Cerebellar cortex (tissue), 1 donor: ENCODE measurements around the gene ZMYND12.
A peak's percentile ranks its signal among the peaks of the same experiment; 100 is the strongest.

Experiments used
- DNase-seq: peaks from one replicate; pipeline ENCODE4 v3.0.0-alpha.2; 2015; ENCODE audit warnings: low spot score

The ZMYND12 gene

GRCh38 chr1:42392255-42392654, 63.6 kb downstream of the ZMYND12 start:
- DNase-seq: no peak

- DNase-seq: no peak
Measured at GRCh38 chr1:42386051-42386450, 69.8 kb downstream of the ZMYND12 start.

- DNase-seq: no peak
Measured at GRCh38 chr1:42385283-42385682, 70.5 kb downstream of the ZMYND12 start.

- DNase-seq: peak; percentile 29
Measured at GRCh38 chr1:42381280-42381673, 74.5 kb downstream of the ZMYND12 start.

GRCh38 chr1:42380586-42381279, 75.1 kb downstream of the ZMYND12 start, which contains the start of gene RIMKLA:
Gene RIMKLA (plus strand): TSS chr1:42380792. CDS start chr1:42380935, 143 bp downstream.
- peak; percentile 62 for DNase-seq
